GM19468 (cell line): ENCODE results near the gene CPEB4.
A peak's percentile ranks its signal among the peaks of the same experiment; 100 is the strongest.

Source experiments
- ATAC-seq: cut with Tn5 transposase; IDR thresholded peaks from one replicate; pipeline ENCODE4 v1.9.1; 2021; ENCODE audit warnings: mild to moderate bottlenecking, moderate library complexity, moderate number of reproducible peaks; ENCODE audit not compliant: unreplicated experiment; ENCODE audit errors: extremely low read depth

The CPEB4 gene

GRCh38 chr5:173932695-173933139 lies 44.6 kb downstream of the CPEB4 start:
- no peak for ATAC-seq

GRCh38 chr5:173933901-173934300 lies 45.8 kb downstream of the CPEB4 start:
- no peak for ATAC-seq

GRCh38 chr5:173935396-173935795 lies 47.2 kb downstream of the CPEB4 start:
- ATAC-seq, result no peak

- ATAC-seq, result no peak
Observed at GRCh38 chr5:173940269-173940668, 52.1 kb downstream of the CPEB4 start.

GRCh38 chr5:173941102-173941501 lies 53.0 kb downstream of the CPEB4 start:
- no peak for ATAC-seq

GRCh38 chr5:173941758-173942401 lies 53.7 kb downstream of the CPEB4 start:
- no peak for ATAC-seq

DNA sequence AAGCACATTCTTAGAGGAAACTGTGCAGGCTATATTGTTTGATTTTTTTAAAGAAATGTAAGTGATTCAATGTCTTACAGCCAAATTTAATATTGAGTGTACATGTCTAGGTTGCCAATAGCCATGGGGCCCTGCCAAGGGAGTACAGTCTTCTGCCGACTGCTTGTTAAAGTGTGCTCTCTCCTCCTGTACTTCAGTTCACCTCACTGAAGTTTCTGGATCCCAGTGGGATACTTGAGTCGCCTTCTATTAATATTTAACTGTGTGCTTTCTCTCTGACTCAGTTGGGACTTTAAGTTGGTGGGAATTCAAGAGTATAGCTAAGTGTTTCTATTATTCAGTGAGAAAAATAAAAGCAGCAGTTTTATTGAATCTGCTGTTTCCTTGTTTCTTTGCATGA lies 56.4 kb downstream of the CPEB4 start:
- no peak for ATAC-seq

DNA sequence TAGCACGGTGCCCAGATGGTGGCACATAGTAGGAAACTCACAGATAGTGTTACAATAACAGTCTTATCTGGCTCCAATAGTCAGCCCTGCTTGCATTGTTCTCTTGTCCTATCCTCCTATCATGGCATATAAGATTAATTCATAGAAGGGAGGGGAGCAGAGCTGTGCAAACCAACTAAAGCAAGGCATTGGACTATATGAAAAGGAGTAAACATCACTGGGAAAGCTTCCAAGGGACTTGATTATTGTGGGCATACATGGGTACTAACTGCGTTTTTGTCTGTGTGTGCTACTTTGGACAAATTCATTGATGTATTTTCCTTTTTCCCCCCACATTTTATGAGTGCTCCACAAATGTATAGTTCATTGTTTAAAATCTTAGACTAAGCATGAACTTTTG lies 57.0 kb downstream of the CPEB4 start:
- ATAC-seq, result no peak

DNA sequence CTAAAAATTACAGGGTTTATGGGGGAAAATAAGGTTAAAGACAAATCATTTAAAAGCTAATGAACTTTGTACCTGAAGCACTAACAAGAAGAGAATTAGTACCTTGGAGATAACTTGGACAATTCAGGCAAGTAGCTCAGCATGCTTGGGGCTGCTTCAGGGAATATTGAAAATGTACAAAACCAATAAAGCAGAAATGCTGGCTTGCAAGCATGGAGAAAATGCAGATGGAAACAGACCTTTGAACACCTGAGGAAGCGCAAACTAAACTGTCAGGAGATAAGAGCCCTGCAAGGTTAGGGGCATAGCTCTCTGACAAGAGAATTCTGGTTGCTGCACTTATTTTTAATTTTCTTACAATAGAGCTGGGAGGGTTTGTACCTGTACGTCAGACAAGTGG lies 58.2 kb downstream of the CPEB4 start:
- ATAC-seq, result no peak

GRCh38 chr5:173950829-173951228 lies 62.7 kb downstream of the CPEB4 start:
- ATAC-seq, result no peak

DNA sequence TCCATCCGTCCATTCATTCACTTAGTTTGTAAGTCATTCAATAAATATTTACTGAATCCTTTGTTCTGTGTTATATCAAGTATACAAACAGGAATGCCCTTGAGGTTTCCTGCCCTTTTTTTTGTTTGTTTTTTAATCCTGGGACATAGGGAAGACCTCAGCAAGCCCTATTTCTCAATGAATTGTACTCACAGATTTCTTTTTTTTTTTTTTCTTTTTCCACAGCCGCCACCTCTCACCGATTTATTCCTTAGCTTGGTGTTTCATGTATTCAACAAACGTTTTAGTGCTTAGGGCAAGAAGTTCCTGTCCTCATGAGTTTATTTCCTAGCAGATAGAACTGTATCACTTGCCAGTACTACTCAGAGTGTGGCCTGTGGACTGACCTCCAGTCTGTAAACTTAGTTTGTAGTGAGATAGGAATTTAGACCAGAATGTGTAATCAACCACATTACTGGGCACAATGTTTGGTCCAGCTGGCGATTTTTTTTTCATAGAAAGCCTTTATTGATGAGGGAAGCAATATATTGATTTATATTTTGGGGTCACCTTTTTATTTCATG lies 65.5 kb downstream of the CPEB4 start:
- no peak for ATAC-seq

DNA sequence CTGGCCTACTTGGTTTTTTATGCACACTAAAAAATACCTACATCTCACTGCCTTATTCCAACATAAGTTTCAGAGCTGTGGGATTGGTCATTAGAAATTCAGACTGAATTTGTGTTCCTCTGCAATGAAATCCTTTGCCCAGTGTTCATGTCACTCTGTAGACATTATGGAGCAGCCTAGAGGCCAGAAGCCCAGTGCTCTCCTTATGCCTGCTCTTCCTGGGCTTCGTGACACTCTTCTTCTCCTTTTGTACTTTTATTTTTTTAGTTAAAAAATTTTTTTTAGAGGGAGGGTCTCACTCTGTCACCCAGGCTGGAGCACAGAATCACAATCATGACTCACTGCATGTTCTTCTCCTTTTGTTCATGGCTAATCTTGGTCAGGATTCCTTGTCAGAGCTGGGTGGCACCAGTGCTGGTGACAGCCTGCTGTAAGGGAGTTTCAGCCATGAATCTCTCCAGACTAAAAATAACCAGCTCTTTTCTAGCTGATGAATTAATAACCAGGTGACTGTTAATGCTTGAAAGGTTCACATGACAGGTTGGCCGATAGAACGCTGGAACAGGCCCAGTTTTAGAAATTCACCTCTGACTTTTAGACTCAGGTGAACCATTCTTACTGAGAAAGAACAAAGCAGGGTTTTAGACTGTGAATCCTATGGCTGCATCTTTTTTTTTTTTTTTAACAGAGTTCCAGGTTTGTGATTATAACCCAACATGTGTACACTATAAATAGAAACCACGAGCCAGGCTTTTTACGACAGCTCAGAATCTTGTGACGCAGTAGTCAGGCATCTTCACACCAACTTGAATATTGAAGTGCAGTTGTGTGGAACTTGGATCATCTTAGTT lies 66.7 kb downstream of the CPEB4 start:
- ATAC-seq, result peak; percentile 52

- ATAC-seq, result no peak
Observed at GRCh38 chr5:173960986-173961385, 72.8 kb downstream of the CPEB4 start.

GRCh38 chr5:173961418-173961817 lies 73.3 kb downstream of the CPEB4 start:
- no peak for ATAC-seq

- no peak for ATAC-seq
Observed at GRCh38 chr5:173962436-173962972, 74.4 kb downstream of the CPEB4 start.

DNA sequence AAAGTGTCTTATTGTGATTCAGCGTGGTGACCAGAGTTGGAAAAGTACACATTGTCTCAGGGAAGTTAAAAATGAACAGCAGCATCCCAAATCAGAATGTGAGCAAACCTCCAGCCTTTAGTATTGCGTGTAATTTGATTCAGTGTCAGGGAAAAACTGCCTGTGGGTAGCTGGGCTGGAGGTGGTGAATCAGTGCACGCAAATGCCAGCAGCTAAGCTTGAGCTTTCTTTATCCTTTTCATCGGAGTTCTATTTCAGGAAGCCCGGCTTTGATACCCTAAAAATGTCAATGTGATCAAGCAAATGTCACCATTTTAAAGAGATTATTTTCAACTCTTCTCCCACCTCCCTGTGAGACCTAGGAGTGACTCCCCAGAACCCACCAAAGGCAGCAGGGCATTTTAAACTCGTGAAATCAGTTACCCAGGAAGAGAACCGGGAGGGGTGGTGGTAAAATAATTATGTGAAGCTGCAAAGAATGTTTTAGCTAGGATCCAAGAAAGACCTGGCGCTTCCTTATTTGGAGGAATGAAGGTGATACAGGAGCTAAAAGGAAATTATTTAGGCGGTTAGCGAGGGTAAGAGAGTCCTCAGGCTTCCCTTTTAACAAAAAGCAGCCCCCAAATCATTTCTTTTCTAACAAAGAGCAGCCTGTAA lies 75.2 kb downstream of the CPEB4 start:
- ATAC-seq, result no peak

GRCh38 chr5:173963867-173964441 lies 75.8 kb downstream of the CPEB4 start:
- no peak for ATAC-seq

DNA sequence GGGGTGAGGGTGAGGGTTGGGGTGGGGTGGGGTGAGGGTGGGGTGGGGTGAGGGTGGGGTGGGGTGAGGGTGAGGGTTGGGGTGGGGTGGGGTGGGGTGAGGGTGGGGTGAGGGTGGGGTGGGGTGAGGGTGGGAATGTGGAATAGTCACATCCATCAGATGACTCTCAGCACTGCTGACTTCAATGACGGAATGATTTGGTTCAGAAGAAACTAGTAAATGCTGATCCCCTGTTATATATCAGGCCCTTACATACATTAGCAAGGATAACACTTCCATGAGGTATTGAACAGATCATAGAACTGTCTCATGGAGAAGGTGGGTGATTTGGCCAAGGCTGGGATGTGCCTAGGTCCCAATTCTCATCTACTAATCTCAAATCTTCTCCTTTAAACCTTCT lies 76.4 kb downstream of the CPEB4 start:
- no peak for ATAC-seq

DNA sequence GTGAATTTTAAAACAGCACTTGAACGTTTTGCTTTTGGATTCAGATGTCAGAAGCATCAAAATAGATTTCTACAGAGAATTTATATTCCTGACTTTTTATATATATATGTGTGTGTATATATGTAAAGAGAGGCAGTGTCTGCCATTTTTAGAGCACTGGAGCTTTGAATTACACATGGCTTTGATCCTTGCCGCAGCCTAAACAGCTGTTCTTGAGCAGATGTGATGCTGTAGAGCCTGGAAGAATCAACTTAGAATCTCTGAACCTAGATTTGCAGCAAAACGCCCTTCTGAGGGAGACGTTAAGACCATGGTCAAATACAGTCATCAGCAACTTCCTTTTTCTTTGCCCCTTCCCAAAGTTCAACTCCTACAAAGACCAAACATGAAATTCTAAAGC lies 79.1 kb downstream of the CPEB4 start:
- ATAC-seq, result no peak

DNA sequence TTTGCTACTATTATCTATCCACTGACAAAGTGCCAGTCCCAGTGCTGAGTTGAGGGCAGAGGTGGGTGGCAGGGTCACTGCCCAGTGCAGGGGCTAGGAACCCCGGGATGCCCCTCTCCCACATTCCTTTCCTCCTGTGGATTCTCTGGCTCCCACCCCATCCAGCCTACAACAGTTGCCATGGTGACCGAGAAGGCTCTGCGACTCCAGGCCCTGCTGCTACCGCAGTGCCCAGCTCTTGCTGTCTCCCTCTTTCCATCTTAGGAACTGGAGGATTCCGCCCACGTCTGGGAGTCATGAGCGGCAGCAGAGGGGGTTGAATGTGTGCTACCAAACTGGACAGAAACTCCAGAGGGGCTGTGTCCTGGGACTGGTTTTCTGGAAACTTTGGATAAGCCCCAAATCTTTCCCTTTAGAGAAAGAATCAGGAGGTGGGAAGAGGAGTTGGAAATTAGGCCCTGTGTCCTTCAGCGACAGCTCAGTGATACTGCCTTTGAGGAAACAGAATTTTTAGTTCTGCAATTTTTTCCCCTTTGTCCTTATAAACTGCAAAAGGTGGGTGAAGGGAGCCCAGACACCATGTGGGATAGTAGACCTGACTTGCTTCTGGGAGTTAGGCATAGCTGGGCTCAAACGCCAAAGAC lies 80.1 kb downstream of the CPEB4 start:
- ATAC-seq, result no peak
